Tibial artery (tissue), 4 donors: ENCODE measurements around the gene OTOP3.

Experiments used
- DNase-seq, 2 donors: peaks; one replicate each; pipeline ENCODE4 v3.0.0-alpha.2; 2019
- H3K27ac ChIP-seq, 2 donors: fragments of 200-600 bp; sonication (generic) in 1 of 2; 1 replicate in 1 of 2; 2 replicates in 1 of 2; pipeline ENCODE4 v1.5.1; 2018 to 2019; ENCODE audit warnings: mild to moderate bottlenecking in 1 of 2
- H3K27me3 ChIP-seq, 2 donors: fragments of 200-600 bp; sonication (generic) in 1 of 2; one replicate each; pipeline versions ENCODE4 v1.5.1 to v1.6.0; 2016 to 2019
- H3K36me3 ChIP-seq, 3 donors: fragments of 200-600 bp; sonication (generic) in 2 of 3; one replicate each; pipeline ENCODE4 v1.5.1; 2016 to 2019; ENCODE audit warnings: mild to moderate bottlenecking in 2 of 3
- H3K4me1 ChIP-seq, 4 donors: fragments of 200-600 bp; sonication (generic) in 2 of 4; 1 replicate in 3 of 4; 2 replicates in 1 of 4; pipeline ENCODE4 v1.5.1; 2016 to 2019
- H3K4me3 ChIP-seq, 2 donors: fragments of 200-600 bp; sonication (generic) in 1 of 2; 1 replicate in 1 of 2; 2 replicates in 1 of 2; pipeline ENCODE4 v1.5.1; 2018 to 2019; ENCODE audit warnings: mild to moderate bottlenecking in 2 of 2
- H3K9me3 ChIP-seq, 3 donors: fragments of 200-600 bp; sonication (generic) in 1 of 3; one replicate each; pipeline ENCODE4 v1.5.1; 2016 to 2019
- CTCF ChIP-seq, 2 experiments: fragments of 200-600 bp in 1 of 2; fragments of 450-650 bp in 1 of 2; IDR thresholded peaks; one replicate each; pipeline ENCODE4 v1.5.1; 2017 to 2019; ENCODE audit warnings: antibody characterized with exemption in 2 of 2, mild to moderate bottlenecking in 1 of 2, moderate library complexity in 1 of 2
- intact Hi-C: fragments of 100-400 bp; cut with DNase I; formaldehyde crosslinking; loops from one replicate; pipeline ENCODE4 v1.15.0; 2023; ENCODE audit warnings: low total_unique reads

OTOP3 gene

GRCh38 chr17:74994440-74994839, 58.7 kb downstream of the OTOP3 start:
- H3K36me3 ChIP-seq = peaks cover 0 to 3% (median 2%) of the 10 kb centered on the region in 3 donors
- no peak for TF ChIP-seq CTCF (IDR thresholded peaks at IDR 0.05)
- no peak overlapping the region for H3K27ac ChIP-seq
- DNase-seq = no peak
- peaks cover 0 to 14% (median 7%) of the 10 kb centered on the region in 4 donors for H3K4me1 ChIP-seq
- intact Hi-C loops = no loop called here
- no peaks in the 10 kb centered on the region for H3K9me3 ChIP-seq
- H3K27me3 ChIP-seq = no peaks in the 10 kb centered on the region
- no peak overlapping the region for H3K4me3 ChIP-seq

DNA sequence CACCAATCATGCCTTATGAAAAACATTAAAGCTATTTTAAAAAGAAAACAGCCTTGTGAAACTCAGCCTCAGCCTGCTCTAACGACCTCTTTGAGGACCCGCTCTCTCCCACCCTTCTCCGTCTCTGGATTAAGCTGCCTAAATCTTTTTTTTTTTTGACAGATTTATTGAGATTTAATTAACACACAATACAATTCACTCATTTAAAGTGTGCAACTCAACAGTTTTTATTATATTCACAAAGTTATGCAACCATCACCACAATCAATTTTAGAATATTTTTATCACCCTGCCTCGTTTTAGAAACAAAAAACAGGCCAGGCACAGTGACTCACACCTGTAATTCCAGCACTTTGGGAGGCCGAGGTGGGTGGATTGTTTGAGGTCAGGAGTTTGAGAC, 60.1 kb downstream of the OTOP3 start:
- no peak overlapping the region for H3K27ac ChIP-seq

GRCh38 chr17:74998783-74999182, 63.1 kb downstream of the OTOP3 start:
- Histone ChIP-seq H3K27me3 (no peaks in the 10 kb centered on the region), H3K4me1 (no peaks in the 10 kb centered on the region), H3K9me3 (no peaks in the 10 kb centered on the region), H3K4me3 (no peak overlapping the region), H3K27ac (no peak overlapping the region), H3K36me3 (peaks cover 26 to 43% (median 38%) of the 10 kb centered on the region in 3 donors)
- no peak for TF ChIP-seq CTCF (IDR thresholded peaks at IDR 0.05)
- intact Hi-C loops = no loop called here
- DNase-seq = no peak

More for the DNA sequence above, 60.1 kb downstream of the OTOP3 start:
- TF ChIP-seq CTCF (IDR thresholded peaks at IDR 0.05) = no peak
- H3K4me1 ChIP-seq = peaks cover 0 to 3% (median 0%) of the 10 kb centered on the region in 4 donors
- H3K9me3 ChIP-seq = no peaks in the 10 kb centered on the region
- H3K36me3 ChIP-seq = peaks cover 0 to 14% (median 9%) of the 10 kb centered on the region in 3 donors
- no peak overlapping the region for H3K4me3 ChIP-seq
- H3K27me3 ChIP-seq = no peaks in the 10 kb centered on the region
- no peak for DNase-seq
- intact Hi-C loops = no loop called here

- Histone ChIP-seq H3K4me3 (no peak overlapping the region), H3K9me3 (no peaks in the 10 kb centered on the region), H3K36me3 (peaks cover 26 to 51% (median 42%) of the 10 kb centered on the region in 3 donors), H3K27me3 (no peaks in the 10 kb centered on the region), H3K4me1 (no peaks in the 10 kb centered on the region), H3K27ac (no peak overlapping the region)
- intact Hi-C loops = no loop called here
- no peak for DNase-seq
- TF ChIP-seq CTCF (IDR thresholded peaks at IDR 0.05) = no peak
These were observed 63.8 kb downstream of the OTOP3 start for GRCh38 chr17:74999523-74999922.
